H9 (cell line): ENCODE measurements around the gene NEK11. TPM values are rescaled to one million over a fixed set of nuclear protein-coding genes. Genes with fewer than 3 reads are reported as not detected.

ENCODE experiments used
- DNase-seq: peaks from one replicate; pipeline ENCODE4 v3.0.0-alpha.2; 2017
- H2AFZ ChIP-seq: one replicate; pipeline ENCODE4 v1.6.1; 2013; ENCODE audit warnings: mild to moderate bottlenecking, low read length, control low read depth, moderate library complexity
- H2AK5ac ChIP-seq: 2 replicates; pipeline ENCODE4 v1.6.1; 2013; ENCODE audit warnings: low read length, control low read depth, mixed read lengths; ENCODE audit not compliant: insufficient read length
- H2BK120ac ChIP-seq: one replicate; pipeline ENCODE4 v1.6.1; 2013; ENCODE audit warnings: low read depth, mild to moderate bottlenecking, low read length, control low read depth, inconsistent platforms; ENCODE audit not compliant: poor library complexity, severe bottlenecking
- H2BK12ac ChIP-seq: 2 replicates; pipeline ENCODE4 v1.6.1; 2013; ENCODE audit warnings: low read length, control low read depth, mixed read lengths, low read depth; ENCODE audit not compliant: insufficient read length
- H2BK15ac ChIP-seq: 2 replicates; pipeline ENCODE4 v1.6.1; 2013; ENCODE audit warnings: low read depth, low read length, control low read depth
- H2BK20ac ChIP-seq: one replicate; pipeline ENCODE4 v1.6.1; 2013; ENCODE audit warnings: low read depth, mild to moderate bottlenecking, low read length, control low read depth, inconsistent platforms; ENCODE audit not compliant: poor library complexity, severe bottlenecking
- H2BK5ac ChIP-seq: 2 replicates; pipeline ENCODE4 v1.6.1; 2013; ENCODE audit warnings: low read length, control low read depth, mixed read lengths; ENCODE audit not compliant: insufficient read length
- H3K14ac ChIP-seq: 2 replicates; pipeline ENCODE4 v1.6.1; 2013; ENCODE audit warnings: low read length, control low read depth; ENCODE audit not compliant: insufficient read depth
- H3K18ac ChIP-seq: 2 replicates; pipeline ENCODE4 v1.6.1; 2013; ENCODE audit warnings: low read depth, mild to moderate bottlenecking, mixed read lengths, low read length, control low read depth; ENCODE audit not compliant: insufficient read length
- H3K23ac ChIP-seq: 2 replicates; pipeline ENCODE4 v1.6.1; 2013; ENCODE audit warnings: low read length, control low read depth, mixed read lengths, low read depth; ENCODE audit not compliant: insufficient read length
- H3K23me2 ChIP-seq: 2 replicates; pipeline ENCODE4 v1.6.1; 2013; ENCODE audit warnings: low read depth, mild to moderate bottlenecking, mixed read lengths, low read length, control low read depth; ENCODE audit not compliant: insufficient read length, poor library complexity, severe bottlenecking
- H3K27ac ChIP-seq: 2 replicates; pipeline ENCODE4 v1.5.1; 2013; ENCODE audit warnings: low read length, control low read depth, mixed read lengths, low read depth; ENCODE audit not compliant: insufficient read length
- H3K27me3 ChIP-seq: 2 replicates; pipeline ENCODE4 v1.6.1; 2013; ENCODE audit warnings: low read length, control low read depth, inconsistent platforms; ENCODE audit not compliant: insufficient read depth
- H3K4ac ChIP-seq: 2 replicates; pipeline ENCODE4 v1.6.1; 2013; ENCODE audit warnings: low read depth, mild to moderate bottlenecking, control low read depth, inconsistent platforms, low read length, moderate library complexity
- H3K4me1 ChIP-seq: 2 replicates; pipeline ENCODE4 v1.6.1; 2013; ENCODE audit warnings: low read length, control low read depth, inconsistent platforms; ENCODE audit not compliant: insufficient read depth
- H3K4me2 ChIP-seq: 2 replicates; pipeline ENCODE4 v1.6.1; 2013; ENCODE audit warnings: low read length, control low read depth, mixed read lengths; ENCODE audit not compliant: insufficient read length, insufficient read depth
- H3K56ac ChIP-seq: 2 replicates; pipeline ENCODE4 v1.6.1; 2013; ENCODE audit warnings: low read depth, mild to moderate bottlenecking, mixed read lengths, low read length, control low read depth; ENCODE audit not compliant: insufficient read length
- H3K79me1 ChIP-seq: 2 replicates; pipeline ENCODE4 v1.6.1; 2013; ENCODE audit warnings: low read depth, mild to moderate bottlenecking, moderate library complexity, low read length, control low read depth, inconsistent platforms; ENCODE audit not compliant: insufficient read depth, poor library complexity, severe bottlenecking
- H3K79me2 ChIP-seq: 2 replicates; pipeline ENCODE4 v1.6.1; 2013; ENCODE audit warnings: low read length, control low read depth, inconsistent platforms; ENCODE audit not compliant: insufficient read depth
- H3K9ac ChIP-seq: 2 replicates; pipeline ENCODE4 v1.6.1; 2013; ENCODE audit warnings: low read length, control low read depth, mixed read lengths; ENCODE audit not compliant: insufficient read length; ENCODE audit errors: extremely low read depth
- H3K9me3 ChIP-seq: one replicate; pipeline ENCODE4 v1.6.1; 2013; ENCODE audit warnings: low read depth, low read length, inconsistent platforms; ENCODE audit not compliant: control insufficient read depth
- H3T11ph ChIP-seq: one replicate; pipeline ENCODE4 v1.6.1; 2013; ENCODE audit warnings: mild to moderate bottlenecking, low read length, control low read depth, inconsistent platforms
- H4K20me1 ChIP-seq: one replicate; pipeline ENCODE4 v1.6.1; 2013; ENCODE audit not compliant: control insufficient read depth, insufficient read length, insufficient read depth
- H4K5ac ChIP-seq: 2 replicates; pipeline ENCODE4 v1.6.1; 2013; ENCODE audit warnings: low read depth, mild to moderate bottlenecking, mixed read lengths, low read length, control low read depth; ENCODE audit not compliant: insufficient read length
- H4K8ac ChIP-seq: replicated peaks from 2 replicates; pipeline ENCODE4 v1.6.1; 2013; ENCODE audit warnings: low read length, control low read depth, mixed read lengths, low read depth; ENCODE audit not compliant: insufficient read length
- H4K91ac ChIP-seq: 2 replicates; pipeline ENCODE4 v1.6.1; 2013; ENCODE audit warnings: low read depth, mild to moderate bottlenecking, moderate library complexity, mixed read lengths, low read length, control low read depth; ENCODE audit not compliant: insufficient read length
- H3K27ac Mint-ChIP-seq, 3 experiments: 2 replicates in 2 of 3; 3 replicates in 1 of 3; pipeline ENCODE4 v1.8.0; 2020 to 2021; ENCODE audit warnings: mixed read lengths in 3 of 3, mild to moderate bottlenecking in 1 of 3, moderate library complexity in 1 of 3
- H3K27me3 Mint-ChIP-seq: 2 replicates; pipeline ENCODE4 v1.8.0; 2021; ENCODE audit warnings: low read depth, mild to moderate bottlenecking, moderate library complexity, mixed read lengths
- H3K36me3 Mint-ChIP-seq, 3 experiments: 2 replicates in 2 of 3; 3 replicates in 1 of 3; pipeline ENCODE4 v1.8.0; 2020 to 2021; ENCODE audit warnings: low read depth in 3 of 3, mixed read lengths in 3 of 3; ENCODE audit not compliant: insufficient read depth in 1 of 3
- H3K4me1 Mint-ChIP-seq, 2 experiments: 2 replicates each; pipeline ENCODE4 v1.8.0; 2020; ENCODE audit warnings: mixed read lengths in 2 of 2
- H3K4me3 Mint-ChIP-seq, 2 experiments: 2 replicates in 1 of 2; 3 replicates in 1 of 2; pipeline ENCODE4 v1.8.0; 2020 to 2021; ENCODE audit warnings: mild to moderate bottlenecking in 2 of 2, mixed read lengths in 2 of 2, moderate library complexity in 1 of 2
- H3K9me3 Mint-ChIP-seq, 2 experiments: 2 replicates in 1 of 2; 3 replicates in 1 of 2; pipeline ENCODE4 v1.8.0; 2020; ENCODE audit warnings: mild to moderate bottlenecking in 2 of 2, mixed read lengths in 2 of 2, moderate library complexity in 1 of 2
- WGBS: extraction: QIAGEN DNeasy Blood & Tissue Kit; methylation state at CpG from one replicate; pipeline ENCODE4 v1.1.7; 2013; ENCODE audit warnings: missing lambda C conversion rate, low lambda C conversion rate, mixed read lengths; ENCODE audit not compliant: insufficient read length; ENCODE audit errors: extremely low coverage; 5-methylcytosine and 5-hydroxymethylcytosine counted together
- total RNA-seq: library from RNA; stranded (reverse); gene quantifications from 2 replicates; pipeline ENCODE4 v1.2.1, GENCODE V29; 2021
- TF ChIP-seq, protein P1 (sequence below): fragments of 200-600 bp; sonication (generic); conservative IDR thresholded peaks from 3 replicates; pipeline ENCODE4 v1.8.0; 2021; ENCODE audit warnings: antibody characterized with exemption, mild to moderate bottlenecking

Gene NEK11
- total RNA-seq, 1 experiment from 2014 or later, result 2.5 TPM

- Histone ChIP-seq H3K9ac (no peak overlapping the region), H3K14ac (no peak overlapping the region), H3K23ac (no peak overlapping the region), H2BK120ac (no peak overlapping the region), H2BK5ac (no peak overlapping the region), H4K8ac (no peak overlapping the region), H3K27me3 (no peaks in the 10 kb centered on the region), H3K4ac (no peak overlapping the region), H2BK12ac (no peak overlapping the region), H3K18ac (no peak overlapping the region), H3T11ph (no peak overlapping the region), H2BK20ac (no peak overlapping the region), H3K56ac (no peak overlapping the region), H4K91ac (no peak overlapping the region), H4K5ac (no peak overlapping the region), H3K9me3 (no peaks in the 10 kb centered on the region), H3K27ac (no peak overlapping the region), H3K4me2 (no peak overlapping the region), H2BK15ac (no peak overlapping the region), H3K23me2 (no peaks in the 10 kb centered on the region), H2AFZ (no peak overlapping the region), H4K20me1 (no peaks in the 10 kb centered on the region), H3K79me2 (no peaks in the 10 kb centered on the region), H3K79me1 (no peaks in the 10 kb centered on the region), H2AK5ac (no peak overlapping the region), H3K4me1 (no peaks in the 10 kb centered on the region)
- no CpG with 5 or more reads among the region's 5 CpGs for WGBS
- TF ChIP-seq, protein P1, sequence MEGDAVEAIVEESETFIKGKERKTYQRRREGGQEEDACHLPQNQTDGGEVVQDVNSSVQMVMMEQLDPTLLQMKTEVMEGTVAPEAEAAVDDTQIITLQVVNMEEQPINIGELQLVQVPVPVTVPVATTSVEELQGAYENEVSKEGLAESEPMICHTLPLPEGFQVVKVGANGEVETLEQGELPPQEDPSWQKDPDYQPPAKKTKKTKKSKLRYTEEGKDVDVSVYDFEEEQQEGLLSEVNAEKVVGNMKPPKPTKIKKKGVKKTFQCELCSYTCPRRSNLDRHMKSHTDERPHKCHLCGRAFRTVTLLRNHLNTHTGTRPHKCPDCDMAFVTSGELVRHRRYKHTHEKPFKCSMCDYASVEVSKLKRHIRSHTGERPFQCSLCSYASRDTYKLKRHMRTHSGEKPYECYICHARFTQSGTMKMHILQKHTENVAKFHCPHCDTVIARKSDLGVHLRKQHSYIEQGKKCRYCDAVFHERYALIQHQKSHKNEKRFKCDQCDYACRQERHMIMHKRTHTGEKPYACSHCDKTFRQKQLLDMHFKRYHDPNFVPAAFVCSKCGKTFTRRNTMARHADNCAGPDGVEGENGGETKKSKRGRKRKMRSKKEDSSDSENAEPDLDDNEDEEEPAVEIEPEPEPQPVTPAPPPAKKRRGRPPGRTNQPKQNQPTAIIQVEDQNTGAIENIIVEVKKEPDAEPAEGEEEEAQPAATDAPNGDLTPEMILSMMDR, result no peak
- H3K36me3 Mint-ChIP-seq, result no peaks in the 10 kb centered on the region
- H3K4me3 Mint-ChIP-seq, result no peak overlapping the region
- H3K27ac Mint-ChIP-seq, result no peak overlapping the region
- H3K4me1 Mint-ChIP-seq, result peaks cover 4 to 11% of the 10 kb centered on the region in 2 experiments
- H3K9me3 Mint-ChIP-seq, result no peaks in the 10 kb centered on the region
- peak; percentile 41 for DNase-seq
- no peaks in the 10 kb centered on the region for H3K27me3 Mint-ChIP-seq
These were observed 56.5 kb downstream of the NEK11 start for GRCh38 chr3:131082871-131083863.
